ENCODE measurements around the gene PIGU. TPM values are rescaled to one million over a fixed set of nuclear protein-coding genes. Genes with fewer than 3 reads are reported as not detected.

The PIGU gene
- total and polyA plus RNA-seq, 2 of the 13 experiments (the other 11 are each of a cell fraction or from before 2014, with no cell fraction given) = 45.5 to 231 TPM

DNA sequence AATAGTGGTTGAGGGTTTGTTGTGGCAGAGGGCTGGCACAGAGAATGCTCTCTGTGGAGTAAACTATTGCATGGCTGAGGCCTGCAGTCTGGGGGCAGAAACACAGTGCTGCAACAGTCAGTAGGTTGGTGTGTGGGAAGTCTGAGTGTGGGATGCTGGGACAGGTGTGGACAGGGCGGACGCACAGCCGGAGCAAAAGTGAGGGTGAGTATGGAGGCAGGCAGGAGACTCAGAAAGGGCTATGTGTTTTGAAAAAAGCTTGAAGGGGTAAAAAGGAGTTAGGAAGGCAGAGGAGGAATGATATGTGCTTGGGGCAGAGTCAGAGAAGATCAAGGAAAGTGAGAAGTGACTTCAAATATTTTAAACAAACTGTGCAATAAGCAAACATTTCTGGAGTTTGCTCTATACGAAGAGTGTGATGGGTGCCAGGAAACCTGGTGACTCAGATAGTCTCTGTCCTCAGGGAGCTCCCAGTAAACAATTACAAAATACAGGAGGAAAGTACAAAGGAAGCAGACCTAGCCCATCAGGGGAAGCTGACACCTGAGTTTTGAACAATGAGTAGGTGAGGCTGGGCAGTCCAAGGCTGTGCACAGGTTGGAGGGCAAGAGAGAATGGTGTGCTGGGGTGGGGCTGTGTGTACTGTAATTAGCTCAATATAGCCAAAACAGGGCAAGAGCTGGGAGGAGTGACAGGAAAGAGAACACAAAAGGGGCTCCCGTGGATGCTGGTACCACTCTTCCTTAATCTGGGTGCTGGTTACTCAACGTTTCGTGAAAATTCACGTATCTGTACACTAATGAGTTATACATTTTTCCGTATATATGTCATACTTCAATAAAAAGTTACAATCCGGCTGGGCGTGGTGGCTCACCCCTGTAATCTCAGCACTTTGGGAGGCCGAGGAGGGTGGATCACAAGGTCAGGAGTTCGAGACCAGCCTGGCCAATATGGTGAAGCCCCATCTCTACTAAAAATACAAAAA lies 55.2 kb downstream of the PIGU start (continued):
- peak; percentile 54; the same call in 1 of the 2 replicates for TF ChIP-seq ZNF891 (CRISPR knock-in tag; IDR thresholded peaks at IDR 0.05)
- no peak for TF ChIP-seq ZNF446 (CRISPR knock-in tag; IDR thresholded peaks at IDR 0.05)
- TF ChIP-seq, protein P1, sequence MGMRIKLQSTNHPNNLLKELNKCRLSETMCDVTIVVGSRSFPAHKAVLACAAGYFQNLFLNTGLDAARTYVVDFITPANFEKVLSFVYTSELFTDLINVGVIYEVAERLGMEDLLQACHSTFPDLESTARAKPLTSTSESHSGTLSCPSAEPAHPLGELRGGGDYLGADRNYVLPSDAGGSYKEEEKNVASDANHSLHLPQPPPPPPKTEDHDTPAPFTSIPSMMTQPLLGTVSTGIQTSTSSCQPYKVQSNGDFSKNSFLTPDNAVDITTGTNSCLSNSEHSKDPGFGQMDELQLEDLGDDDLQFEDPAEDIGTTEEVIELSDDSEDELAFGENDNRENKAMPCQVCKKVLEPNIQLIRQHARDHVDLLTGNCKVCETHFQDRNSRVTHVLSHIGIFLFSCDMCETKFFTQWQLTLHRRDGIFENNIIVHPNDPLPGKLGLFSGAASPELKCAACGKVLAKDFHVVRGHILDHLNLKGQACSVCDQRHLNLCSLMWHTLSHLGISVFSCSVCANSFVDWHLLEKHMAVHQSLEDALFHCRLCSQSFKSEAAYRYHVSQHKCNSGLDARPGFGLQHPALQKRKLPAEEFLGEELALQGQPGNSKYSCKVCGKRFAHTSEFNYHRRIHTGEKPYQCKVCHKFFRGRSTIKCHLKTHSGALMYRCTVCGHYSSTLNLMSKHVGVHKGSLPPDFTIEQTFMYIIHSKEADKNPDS (CRISPR knock-in tag; IDR thresholded peaks at IDR 0.05) = peak; percentile 46; the same call in 1 of the 2 replicates
- peak; percentile 73; the same call in 1 of the 2 replicates for TF ChIP-seq ZNF788 (CRISPR knock-in tag; IDR thresholded peaks at IDR 0.05; ENCODE audit: borderline replicate concordance)
- peak; percentile 99 for TF ChIP-seq ZNF264 (CRISPR knock-in tag; IDR thresholded peaks at IDR 0.05)
- peak; percentile 82; the same call in 1 of the 2 replicates for TF ChIP-seq ZNF784 (CRISPR knock-in tag; IDR thresholded peaks at IDR 0.05; ENCODE audit: borderline replicate concordance)
- TF ChIP-seq ZSCAN21 (CRISPR knock-in tag; IDR thresholded peaks at IDR 0.05; ENCODE audit: borderline replicate concordance) = peak; percentile 77; the same call in 1 of the 2 replicates
- TF ChIP-seq ZNF329 (CRISPR knock-in tag; IDR thresholded peaks at IDR 0.05; ENCODE audit: low read depth) = peak; percentile 77; the same call in 1 of the 2 replicates
- TF ChIP-seq POLR2G (IDR thresholded peaks at IDR 0.05; ENCODE audit: low read depth, low read length) = peak; percentile 49
- peak; percentile 77 for TF ChIP-seq KDM1A (CRISPR knock-in tag; IDR thresholded peaks at IDR 0.05)
- peak; percentile 74 for TF ChIP-seq ATF7 (IDR thresholded peaks at IDR 0.05)
- no peak; the same call in 1 of the 2 replicates for TF ChIP-seq ATF7 (CRISPR knock-in tag; IDR thresholded peaks at IDR 0.05)
- peak; percentile 67; the same call in 1 of the 2 replicates for TF ChIP-seq IRF9 (CRISPR knock-in tag; IDR thresholded peaks at IDR 0.05; ENCODE audit: borderline replicate concordance)
- TF ChIP-seq PHB2 (IDR thresholded peaks at IDR 0.05; ENCODE audit: partially characterized antibody) = no peak
- 0 out of 2 replicates have a peak, but pooled peaks have one; percentile 83 for TF ChIP-seq REL (CRISPR knock-in tag; conservative IDR thresholded peaks at IDR 0.05)
- no peak for TF ChIP-seq ZNF20 (CRISPR knock-in tag; IDR thresholded peaks at IDR 0.05)
- TF ChIP-seq ZNF180 (CRISPR knock-in tag; IDR thresholded peaks at IDR 0.05; ENCODE audit: borderline replicate concordance, low read depth) = no peak
- TF ChIP-seq, protein P2, sequence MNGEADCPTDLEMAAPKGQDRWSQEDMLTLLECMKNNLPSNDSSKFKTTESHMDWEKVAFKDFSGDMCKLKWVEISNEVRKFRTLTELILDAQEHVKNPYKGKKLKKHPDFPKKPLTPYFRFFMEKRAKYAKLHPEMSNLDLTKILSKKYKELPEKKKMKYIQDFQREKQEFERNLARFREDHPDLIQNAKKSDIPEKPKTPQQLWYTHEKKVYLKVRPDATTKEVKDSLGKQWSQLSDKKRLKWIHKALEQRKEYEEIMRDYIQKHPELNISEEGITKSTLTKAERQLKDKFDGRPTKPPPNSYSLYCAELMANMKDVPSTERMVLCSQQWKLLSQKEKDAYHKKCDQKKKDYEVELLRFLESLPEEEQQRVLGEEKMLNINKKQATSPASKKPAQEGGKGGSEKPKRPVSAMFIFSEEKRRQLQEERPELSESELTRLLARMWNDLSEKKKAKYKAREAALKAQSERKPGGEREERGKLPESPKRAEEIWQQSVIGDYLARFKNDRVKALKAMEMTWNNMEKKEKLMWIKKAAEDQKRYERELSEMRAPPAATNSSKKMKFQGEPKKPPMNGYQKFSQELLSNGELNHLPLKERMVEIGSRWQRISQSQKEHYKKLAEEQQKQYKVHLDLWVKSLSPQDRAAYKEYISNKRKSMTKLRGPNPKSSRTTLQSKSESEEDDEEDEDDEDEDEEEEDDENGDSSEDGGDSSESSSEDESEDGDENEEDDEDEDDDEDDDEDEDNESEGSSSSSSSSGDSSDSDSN (CRISPR knock-in tag; IDR thresholded peaks at IDR 0.05) = peak; percentile 55; the same call in 1 of the 2 replicates
- TF ChIP-seq, protein P3, sequence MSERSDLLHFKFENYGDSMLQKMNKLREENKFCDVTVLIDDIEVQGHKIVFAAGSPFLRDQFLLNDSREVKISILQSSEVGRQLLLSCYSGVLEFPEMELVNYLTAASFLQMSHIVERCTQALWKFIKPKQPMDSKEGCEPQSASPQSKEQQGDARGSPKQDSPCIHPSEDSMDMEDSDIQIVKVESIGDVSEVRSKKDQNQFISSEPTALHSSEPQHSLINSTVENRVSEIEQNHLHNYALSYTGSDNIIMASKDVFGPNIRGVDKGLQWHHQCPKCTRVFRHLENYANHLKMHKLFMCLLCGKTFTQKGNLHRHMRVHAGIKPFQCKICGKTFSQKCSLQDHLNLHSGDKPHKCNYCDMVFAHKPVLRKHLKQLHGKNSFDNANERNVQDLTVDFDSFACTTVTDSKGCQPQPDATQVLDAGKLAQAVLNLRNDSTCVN (CRISPR knock-in tag; IDR thresholded peaks at IDR 0.05; ENCODE audit: borderline replicate concordance) = no peak
